ENCODE data around the gene AFAP1.

The AFAP1 gene

DNA sequence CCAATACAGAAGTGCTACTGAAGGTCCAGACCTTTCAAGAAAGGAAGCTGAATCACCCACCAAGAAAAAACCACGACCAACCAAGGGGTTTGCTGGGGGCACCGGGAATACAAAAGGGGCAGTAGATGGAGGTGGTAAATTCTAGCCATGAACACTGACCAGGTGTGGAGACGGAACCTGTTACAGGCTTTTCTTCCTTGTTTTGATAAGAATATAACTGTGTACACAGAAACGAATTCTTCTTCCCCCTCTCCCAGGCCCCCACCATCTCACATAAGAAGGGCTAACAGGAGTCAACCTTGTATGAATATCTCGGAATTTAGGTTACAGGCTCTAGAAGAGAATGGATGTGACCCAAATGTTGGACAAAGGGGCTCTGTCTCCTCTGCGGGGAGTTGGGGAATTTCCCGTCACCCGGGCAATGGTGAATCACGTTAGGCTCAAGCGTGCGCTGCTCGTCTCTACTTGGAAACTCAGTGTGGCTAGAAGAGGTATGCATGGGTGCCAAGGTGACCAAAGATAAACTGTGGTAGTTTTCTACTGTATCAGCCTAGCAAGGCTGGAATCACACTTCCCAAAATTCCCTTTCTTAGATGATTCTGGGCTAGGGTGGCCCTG is 87.0 kb downstream of the AFAP1 start:
- TF ChIP-seq, protein P1, sequence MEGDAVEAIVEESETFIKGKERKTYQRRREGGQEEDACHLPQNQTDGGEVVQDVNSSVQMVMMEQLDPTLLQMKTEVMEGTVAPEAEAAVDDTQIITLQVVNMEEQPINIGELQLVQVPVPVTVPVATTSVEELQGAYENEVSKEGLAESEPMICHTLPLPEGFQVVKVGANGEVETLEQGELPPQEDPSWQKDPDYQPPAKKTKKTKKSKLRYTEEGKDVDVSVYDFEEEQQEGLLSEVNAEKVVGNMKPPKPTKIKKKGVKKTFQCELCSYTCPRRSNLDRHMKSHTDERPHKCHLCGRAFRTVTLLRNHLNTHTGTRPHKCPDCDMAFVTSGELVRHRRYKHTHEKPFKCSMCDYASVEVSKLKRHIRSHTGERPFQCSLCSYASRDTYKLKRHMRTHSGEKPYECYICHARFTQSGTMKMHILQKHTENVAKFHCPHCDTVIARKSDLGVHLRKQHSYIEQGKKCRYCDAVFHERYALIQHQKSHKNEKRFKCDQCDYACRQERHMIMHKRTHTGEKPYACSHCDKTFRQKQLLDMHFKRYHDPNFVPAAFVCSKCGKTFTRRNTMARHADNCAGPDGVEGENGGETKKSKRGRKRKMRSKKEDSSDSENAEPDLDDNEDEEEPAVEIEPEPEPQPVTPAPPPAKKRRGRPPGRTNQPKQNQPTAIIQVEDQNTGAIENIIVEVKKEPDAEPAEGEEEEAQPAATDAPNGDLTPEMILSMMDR (IDR thresholded peaks at IDR 0.05) = no peak
- Histone ChIP-seq H3K4me3 (no peak overlapping the region), H3K27ac (no peak overlapping the region)
- DNase-seq (ENCODE audit: low spot score) = no peak

DNA sequence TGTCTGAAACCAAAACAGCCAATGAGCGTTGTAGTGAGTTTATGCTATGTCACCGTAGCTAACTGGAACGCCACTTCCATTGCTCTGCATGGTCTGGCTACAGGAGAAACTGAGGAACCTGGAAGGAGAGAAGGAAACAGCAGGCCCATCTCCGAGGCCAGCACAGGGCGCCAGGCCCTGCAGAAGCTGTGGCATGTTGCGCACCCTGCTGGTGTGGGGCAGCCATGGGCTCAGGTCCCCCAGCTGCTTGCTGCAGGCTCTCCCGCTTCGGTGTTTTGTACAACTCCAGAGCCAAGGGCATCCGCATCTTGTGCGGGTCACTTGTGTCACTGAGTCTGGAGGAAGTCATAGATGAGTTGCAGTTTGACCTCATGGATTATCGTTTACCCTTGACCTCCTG is 89.2 kb downstream of the AFAP1 start:
- no peak for DNase-seq (ENCODE audit: low spot score)
- TF ChIP-seq, protein P1 (IDR thresholded peaks at IDR 0.05) = no peak
- Histone ChIP-seq H3K27ac (no peak overlapping the region), H3K4me3 (no peak overlapping the region)

DNA sequence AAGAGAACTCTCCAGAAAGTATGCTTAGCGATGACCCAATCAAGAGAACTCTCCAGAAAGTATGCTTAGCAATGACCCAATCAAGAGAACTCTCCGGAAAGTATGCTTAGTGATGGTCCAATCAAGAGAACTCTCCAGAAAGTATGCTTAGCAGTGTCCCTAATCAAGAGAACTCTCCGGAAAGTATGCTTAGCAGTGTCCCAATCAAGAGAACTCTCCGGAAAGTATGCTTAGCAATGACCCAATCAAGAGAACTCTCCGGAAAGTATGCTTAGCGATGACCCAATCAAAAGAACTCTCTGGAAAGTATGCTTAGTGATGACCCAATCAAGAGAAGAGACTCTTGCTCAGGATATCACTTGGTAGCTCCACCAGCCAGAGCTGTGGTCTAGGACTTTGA is 92.5 kb downstream of the AFAP1 start:
- no peak for DNase-seq (ENCODE audit: low spot score)
- Histone ChIP-seq H3K27ac (no peak overlapping the region), H3K4me3 (no peak overlapping the region)
- TF ChIP-seq, protein P1 (IDR thresholded peaks at IDR 0.05) = no peak

DNA sequence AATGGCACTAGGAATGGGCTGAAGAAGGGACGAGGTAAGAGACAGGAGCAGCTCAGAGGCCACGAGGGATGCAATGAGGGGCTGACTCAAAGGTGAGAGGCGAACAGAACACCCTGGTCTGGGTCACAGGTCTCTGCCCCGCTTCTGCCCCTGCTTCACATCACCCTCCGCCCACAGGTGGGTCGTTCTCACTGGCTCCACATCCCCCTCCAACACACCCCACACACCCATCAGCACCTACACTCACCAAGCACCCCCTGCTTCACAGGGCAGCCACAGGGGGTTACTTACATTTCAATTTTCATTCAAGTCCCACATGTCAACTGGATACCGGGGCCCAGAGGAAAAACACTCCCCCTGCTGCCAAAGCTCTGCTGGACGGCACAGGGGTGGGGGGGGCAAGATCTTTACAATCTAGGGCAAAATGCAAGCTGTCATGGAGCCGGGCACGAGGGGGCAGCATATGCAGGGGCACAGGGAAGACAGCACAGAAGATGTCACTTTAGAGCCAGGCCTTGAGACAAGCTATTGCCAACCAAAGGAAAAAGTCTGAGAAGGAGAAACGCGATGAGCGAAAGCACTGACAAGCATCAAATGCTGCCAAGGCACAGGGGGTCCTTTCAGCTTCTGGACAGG is 94.0 kb downstream of the AFAP1 start:
- Histone ChIP-seq H3K4me3 (no peak overlapping the region), H3K27ac (peak overlapping the region in 1 of 2 donors; percentile 1)
- TF ChIP-seq, protein P1 (IDR thresholded peaks at IDR 0.05) = no peak
- no peak for DNase-seq (ENCODE audit: low spot score)

DNA sequence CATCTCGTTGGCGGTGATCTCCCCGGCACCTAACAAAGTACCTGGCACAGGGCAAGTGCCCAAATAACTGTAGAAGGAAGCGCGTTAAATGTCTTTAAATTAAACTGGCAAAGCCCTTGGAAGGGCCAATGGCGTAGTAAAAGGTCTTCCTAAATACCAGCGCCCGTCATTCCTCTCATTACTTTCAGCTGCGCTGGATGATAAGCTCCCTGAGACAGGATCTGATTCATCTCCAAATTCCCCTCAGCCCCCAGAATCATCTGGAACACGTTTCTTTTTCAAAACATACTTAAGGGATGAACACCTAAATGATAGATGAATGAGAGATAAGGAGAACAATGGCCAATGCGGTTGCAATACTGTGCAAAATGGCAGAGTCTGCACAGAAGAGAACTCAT is 95.1 kb downstream of the AFAP1 start:
- Histone ChIP-seq H3K27ac (peak overlapping the region; percentile 91 to 97), H3K4me3 (no peak overlapping the region)
- no peak for DNase-seq (ENCODE audit: low spot score)
- TF ChIP-seq, protein P1 (IDR thresholded peaks at IDR 0.05) = no peak

DNA sequence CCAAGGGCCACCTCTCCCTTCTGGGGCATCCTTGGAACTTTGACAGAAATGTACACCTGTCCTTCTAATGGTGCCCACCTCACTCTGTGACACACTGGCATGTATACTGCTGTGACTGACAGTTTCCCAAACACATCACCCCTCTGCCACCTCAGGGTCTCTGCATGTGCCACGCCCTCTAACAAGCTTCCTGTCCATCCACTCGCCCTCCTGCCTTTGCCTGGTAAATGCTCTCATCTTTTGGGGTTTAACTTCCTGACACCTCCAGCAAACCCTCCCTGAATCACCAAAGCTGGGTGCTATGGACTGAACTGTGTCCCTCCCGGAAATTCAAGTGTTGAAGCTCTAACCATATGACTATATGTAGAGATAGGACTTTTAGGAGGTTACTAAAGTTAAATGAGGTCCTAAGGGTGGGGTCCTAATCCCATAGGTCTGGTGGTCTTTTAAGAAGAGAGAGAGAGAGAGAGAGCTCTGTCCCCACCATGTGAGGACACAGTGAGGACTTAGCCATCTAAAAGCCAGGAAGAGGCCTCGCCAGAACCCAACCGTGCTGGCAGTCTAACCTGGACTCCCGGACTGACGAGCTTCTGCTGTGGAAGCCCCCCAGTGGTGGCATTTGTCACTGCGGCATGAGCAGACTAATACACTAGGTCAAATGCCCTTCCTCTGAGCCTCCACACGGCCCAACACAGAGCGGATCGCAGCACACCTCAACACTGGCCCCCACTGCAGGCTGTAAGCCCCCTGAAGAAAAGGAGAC is 95.6 kb downstream of the AFAP1 start:
- Histone ChIP-seq H3K27ac (peak overlapping the region; percentile 91 to 97), H3K4me3 (no peak overlapping the region)
- TF ChIP-seq, protein P1 (IDR thresholded peaks at IDR 0.05) = peak; percentile 36
- DNase-seq (ENCODE audit: low spot score) = no peak
